GM21737 (cell line): ENCODE measurements around the gene HMOX2.

ENCODE experiments used
- ATAC-seq: cut with Tn5 transposase; IDR thresholded peaks from one replicate; pipeline ENCODE4 v1.9.1; 2021; ENCODE audit warnings: mild to moderate bottlenecking, moderate library complexity; ENCODE audit not compliant: unreplicated experiment

Gene HMOX2

GRCh38 chr16:4463522-4464163 lies 12.6 kb upstream of the HMOX2 start:
- ATAC-seq, result no peak

GRCh38 chr16:4465977-4466779 lies 10.0 kb upstream of the HMOX2 start:
- ATAC-seq, result no peak

- ATAC-seq, result no peak
Observed at GRCh38 chr16:4467916-4468315, 8.3 kb upstream of the HMOX2 start.

GRCh38 chr16:4468972-4469371 lies 7.2 kb upstream of the HMOX2 start:
- ATAC-seq, result no peak

- no peak for ATAC-seq
Observed at GRCh38 chr16:4471869-4472268, 4.3 kb upstream of the HMOX2 start.

- ATAC-seq, result no peak
Observed at GRCh38 chr16:4472880-4473279, 3.3 kb upstream of the HMOX2 start.

GRCh38 chr16:4474192-4474961 lies 1.8 kb upstream of the HMOX2 start, which contains the start of gene NMRAL1:
Gene NMRAL1, minus strand, starts transcription at chr16:4474625. Its CDS starts 493 bp downstream, at chr16:4474132.
- peak; percentile 51 for ATAC-seq

GRCh38 chr16:4477966-4478365 lies 1.8 kb downstream of the HMOX2 start:
- ATAC-seq, result no peak

GRCh38 chr16:4481526-4481925 lies 5.3 kb downstream of the HMOX2 start:
- ATAC-seq, result no peak

- ATAC-seq, result no peak
Observed at GRCh38 chr16:4481963-4482362, 5.8 kb downstream of the HMOX2 start.

- no peak for ATAC-seq
Observed at GRCh38 chr16:4486126-4486893, 10.1 kb downstream of the HMOX2 start.

- no peak for ATAC-seq
Observed at GRCh38 chr16:4487955-4488498, 11.8 kb downstream of the HMOX2 start.

GRCh38 chr16:4488499-4488967 lies 12.3 kb downstream of the HMOX2 start:
- ATAC-seq, result no peak

- ATAC-seq, result no peak
Observed at GRCh38 chr16:4489030-4489429, 12.8 kb downstream of the HMOX2 start.

- no peak for ATAC-seq
Observed at GRCh38 chr16:4491898-4492297, 15.7 kb downstream of the HMOX2 start.

- ATAC-seq, result no peak
Observed at GRCh38 chr16:4494746-4495490, 18.7 kb downstream of the HMOX2 start.

- ATAC-seq, result no peak
Observed at GRCh38 chr16:4495766-4496165, 19.6 kb downstream of the HMOX2 start.

- ATAC-seq, result no peak
Observed at GRCh38 chr16:4496305-4496704, 20.1 kb downstream of the HMOX2 start.

GRCh38 chr16:4498546-4499195 lies 22.5 kb downstream of the HMOX2 start:
- no peak for ATAC-seq
